Thyroid gland (tissue), 4 donors: ENCODE measurements around the gene SLC25A52. TPM values are rescaled to one million over a fixed set of nuclear protein-coding genes. Genes with fewer than 3 reads are reported as not detected.

Experiments used
- DNase-seq, 2 donors: peaks; one replicate each; pipeline ENCODE4 v3.0.0-alpha.2; 2019
- H3K27ac ChIP-seq, 3 donors: fragments of 200-600 bp; sonication (generic); 1 replicate in 2 of 3; 2 replicates in 1 of 3; pipeline ENCODE4 v1.5.1; 2016 to 2019; ENCODE audit warnings: mild to moderate bottlenecking in 1 of 3, moderate library complexity in 1 of 3
- H3K27me3 ChIP-seq: fragments of 200-600 bp; sonication (generic); one replicate; pipeline ENCODE4 v1.5.1; 2019
- H3K36me3 ChIP-seq, 2 donors: fragments of 200-600 bp; sonication (generic); one replicate each; pipeline ENCODE4 v1.5.1; 2016 to 2019
- H3K4me1 ChIP-seq, 2 donors: fragments of 200-600 bp; sonication (generic); one replicate each; pipeline ENCODE4 v1.5.1; 2017 to 2019
- H3K4me3 ChIP-seq, 3 donors: fragments of 200-600 bp; sonication (generic); replicated peaks in 1 of 3; 1 replicate in 2 of 3; 2 replicates in 1 of 3; pipeline ENCODE4 v1.5.1; 2016; ENCODE audit warnings: mild to moderate bottlenecking in 1 of 3
- H3K9me3 ChIP-seq: fragments of 200-600 bp; sonication (generic); one replicate; pipeline ENCODE4 v1.5.1; 2017
- POLR2A ChIP-seq, 2 donors: fragments of 450-650 bp; IDR thresholded peaks; one replicate each; pipeline ENCODE4 v1.6.1; 2017; ENCODE audit warnings: antibody characterized with exemption in 2 of 2, mild to moderate bottlenecking in 2 of 2, moderate library complexity in 1 of 2
- WGBS, 2 donors: methylation state at CpG; one replicate each; pipeline ENCODE4 v1.1.5; 2017; 5-methylcytosine and 5-hydroxymethylcytosine counted together
- intact Hi-C: fragments of 100-400 bp; cut with DNase I; formaldehyde crosslinking; loops from one replicate; pipeline ENCODE4 v1.15.1; 2023
- total RNA-seq, 4 donors: library from RNA; depleted of rRNA; stranded (reverse); fragments of >200 nt; gene quantifications; one replicate each; pipeline ENCODE4 v1.2.3, GENCODE V29; 2016
- TF ChIP-seq, protein P1 (sequence below), 6 experiments: fragments of 200-600 bp in 3 of 6; fragments of 450-650 bp in 3 of 6; sonication (generic) in 3 of 6; IDR thresholded peaks; one replicate each; pipeline ENCODE4 v1.5.1; 2016 to 2019; ENCODE audit warnings: antibody characterized with exemption in 6 of 6, mild to moderate bottlenecking in 2 of 6, inconsistent platforms in 1 of 6, moderate library complexity in 1 of 6

SLC25A52 gene
- total RNA-seq, 4 donors from 2014 or later = 1.2 TPM; not detected in 3

- no peak overlapping the region for H3K27ac ChIP-seq
- intact Hi-C loops = no loop called here
- H3K4me3 ChIP-seq = no peak overlapping the region
- H3K36me3 ChIP-seq = no peaks in the 10 kb centered on the region
- no peaks in the 10 kb centered on the region for H3K27me3 ChIP-seq
- no peak for DNase-seq
- H3K4me1 ChIP-seq = no peaks in the 10 kb centered on the region
- no peak for TF ChIP-seq POLR2A (IDR thresholded peaks at IDR 0.05)
- TF ChIP-seq, protein P1, sequence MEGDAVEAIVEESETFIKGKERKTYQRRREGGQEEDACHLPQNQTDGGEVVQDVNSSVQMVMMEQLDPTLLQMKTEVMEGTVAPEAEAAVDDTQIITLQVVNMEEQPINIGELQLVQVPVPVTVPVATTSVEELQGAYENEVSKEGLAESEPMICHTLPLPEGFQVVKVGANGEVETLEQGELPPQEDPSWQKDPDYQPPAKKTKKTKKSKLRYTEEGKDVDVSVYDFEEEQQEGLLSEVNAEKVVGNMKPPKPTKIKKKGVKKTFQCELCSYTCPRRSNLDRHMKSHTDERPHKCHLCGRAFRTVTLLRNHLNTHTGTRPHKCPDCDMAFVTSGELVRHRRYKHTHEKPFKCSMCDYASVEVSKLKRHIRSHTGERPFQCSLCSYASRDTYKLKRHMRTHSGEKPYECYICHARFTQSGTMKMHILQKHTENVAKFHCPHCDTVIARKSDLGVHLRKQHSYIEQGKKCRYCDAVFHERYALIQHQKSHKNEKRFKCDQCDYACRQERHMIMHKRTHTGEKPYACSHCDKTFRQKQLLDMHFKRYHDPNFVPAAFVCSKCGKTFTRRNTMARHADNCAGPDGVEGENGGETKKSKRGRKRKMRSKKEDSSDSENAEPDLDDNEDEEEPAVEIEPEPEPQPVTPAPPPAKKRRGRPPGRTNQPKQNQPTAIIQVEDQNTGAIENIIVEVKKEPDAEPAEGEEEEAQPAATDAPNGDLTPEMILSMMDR (IDR thresholded peaks at IDR 0.05) = no peak
- no peaks in the 10 kb centered on the region for H3K9me3 ChIP-seq
Measured at GRCh38 chr18:31793531-31793930, 32.9 kb upstream of the SLC25A52 start.

DNA sequence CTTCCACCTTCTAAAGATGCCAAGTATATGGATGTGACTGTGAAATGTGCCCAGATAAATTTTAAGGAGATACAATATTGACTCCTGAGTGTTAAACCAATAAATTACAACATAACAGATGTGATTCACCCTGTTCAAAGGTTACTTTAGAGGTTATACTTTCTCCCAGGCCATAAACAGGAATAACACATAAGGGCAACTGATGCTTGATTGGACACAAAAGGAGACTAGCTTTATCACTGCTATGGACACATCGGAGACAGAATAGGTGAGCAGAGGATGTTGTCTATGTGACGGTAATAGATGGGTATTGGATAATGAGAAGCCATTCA lies 31.9 kb upstream of the SLC25A52 start:
- intact Hi-C loops = no loop called here

GRCh38 chr18:31791817-31792579 lies 31.3 kb upstream of the SLC25A52 start:
- Histone ChIP-seq H3K27me3 (no peaks in the 10 kb centered on the region), H3K36me3 (no peaks in the 10 kb centered on the region), H3K4me3 (no peak overlapping the region), H3K4me1 (no peaks in the 10 kb centered on the region), H3K9me3 (no peaks in the 10 kb centered on the region), H3K27ac (no peak overlapping the region)
- DNase-seq = no peak
- TF ChIP-seq, protein P1 (IDR thresholded peaks at IDR 0.05) = no peak
- TF ChIP-seq POLR2A (IDR thresholded peaks at IDR 0.05) = no peak
- 84 to 90% methylated on average over 6 of the region's 6 CpGs for WGBS, 2 donors
- intact Hi-C loops = no loop called here

More for the DNA sequence above, 31.9 kb upstream of the SLC25A52 start:
- H3K27me3 ChIP-seq = no peaks in the 10 kb centered on the region
- DNase-seq = no peak
- TF ChIP-seq, protein P1 (IDR thresholded peaks at IDR 0.05) = no peak
- TF ChIP-seq POLR2A (IDR thresholded peaks at IDR 0.05) = no peak
- no peaks in the 10 kb centered on the region for H3K4me1 ChIP-seq
- WGBS, 2 donors = 94% methylated on average over 2 of the region's 2 CpGs
- H3K36me3 ChIP-seq = no peaks in the 10 kb centered on the region
- H3K9me3 ChIP-seq = no peaks in the 10 kb centered on the region
- H3K4me3 ChIP-seq = no peak overlapping the region
- H3K27ac ChIP-seq = no peak overlapping the region

GRCh38 chr18:31789409-31789808 lies 28.7 kb upstream of the SLC25A52 start:
- no peak for TF ChIP-seq POLR2A (IDR thresholded peaks at IDR 0.05)
- TF ChIP-seq, protein P1 (IDR thresholded peaks at IDR 0.05) = no peak
- DNase-seq = no peak
- Histone ChIP-seq H3K9me3 (no peaks in the 10 kb centered on the region), H3K27me3 (no peaks in the 10 kb centered on the region), H3K36me3 (no peaks in the 10 kb centered on the region), H3K27ac (no peak overlapping the region), H3K4me3 (no peak overlapping the region), H3K4me1 (no peaks in the 10 kb centered on the region)
- WGBS, 2 donors = 64 to 71% methylated on average over 10 of the region's 10 CpGs
- intact Hi-C loops = no loop called here

DNA sequence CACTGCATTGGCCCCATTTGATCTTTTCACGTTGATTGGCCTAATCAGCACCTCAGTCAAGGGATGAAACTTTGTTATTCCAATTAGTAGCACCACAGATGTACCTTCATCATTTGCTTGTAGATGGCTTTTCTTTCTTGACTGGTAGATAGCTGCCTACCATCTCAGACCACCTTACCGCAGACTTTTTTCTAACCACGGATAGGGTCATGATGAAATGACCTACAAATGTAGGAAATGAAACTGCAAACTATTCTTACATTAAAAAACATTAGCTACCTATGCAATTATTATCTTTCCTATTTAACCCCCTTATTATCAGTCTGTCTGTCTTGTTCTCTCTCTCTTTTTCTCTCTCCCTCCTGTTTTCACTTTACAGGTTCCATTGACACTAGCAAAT lies 22.4 kb upstream of the SLC25A52 start:
- intact Hi-C loops = no loop called here
- DNase-seq = no peak
- Histone ChIP-seq H3K36me3 (no peaks in the 10 kb centered on the region), H3K9me3 (no peaks in the 10 kb centered on the region), H3K4me1 (no peaks in the 10 kb centered on the region), H3K4me3 (no peak overlapping the region), H3K27ac (no peak overlapping the region), H3K27me3 (no peaks in the 10 kb centered on the region)
- no peak for TF ChIP-seq POLR2A (IDR thresholded peaks at IDR 0.05)
- TF ChIP-seq, protein P1 (IDR thresholded peaks at IDR 0.05) = no peak
- 81 to 85% methylated on average over 3 of the region's 3 CpGs for WGBS, 2 donors
